Endothelial cell of umbilical vein (primary cell): ENCODE measurements around the gene MED12. TPM values are rescaled to one million over a fixed set of nuclear protein-coding genes. Genes with fewer than 3 reads are reported as not detected.

Experiments
- BruUV-seq: library from RNA; stranded (reverse); fragments of 400-500 nt; replicated peaks from 2 replicates; lab custom pipeline; 2021; lab: Mats Ljungman, UMichigan
- CTCF ChIA-PET: fragments of 300-600, 350-600 bp; sonication (Branson Sonifier 250); formaldehyde crosslinking; loops from one replicate; lab custom pipeline; 2021; ENCODE audit warnings: antibody characterized with exemption, inconsistent platforms; lab: Charles Lee
- POLR2A ChIA-PET: fragments of 300-600, 350-600 bp; sonication (Branson Sonifier 250); formaldehyde crosslinking; loops from one replicate; lab custom pipeline; 2021; ENCODE audit warnings: antibody characterized with exemption, inconsistent platforms; lab: Charles Lee
- DNase-seq: peaks from one replicate; pipeline ENCODE4 v3.0.0-alpha.2; 2011; ENCODE audit warnings: low read depth, low spot score
- FAIRE-seq: peaks from 2 replicates; lab custom pipeline; 2011; peaks lifted over from hg19 to GRCh38; lab: Jason Lieb, UNC
- H2AFZ ChIP-seq: 2 replicates; pipeline ENCODE4 v1.6.0; 2012; ENCODE audit warnings: low read depth, low read length, control low read depth, inconsistent platforms
- H3K27ac ChIP-seq: 2 replicates; pipeline ENCODE4 v1.5.1; 2011; ENCODE audit warnings: low read depth, mild to moderate bottlenecking, control low read depth, low read length, moderate library complexity; ENCODE audit not compliant: insufficient read depth
- H3K27me3 ChIP-seq, 2 experiments: 2 replicates each; pipeline versions ENCODE4 v1.6.0 to v1.6.1; 2011; ENCODE audit warnings: low read length in 2 of 2, mixed read lengths in 1 of 2; ENCODE audit not compliant: control insufficient read depth in 2 of 2, insufficient read depth in 2 of 2
- H3K36me3 ChIP-seq, 2 experiments: 2 replicates in 1 of 2; 3 replicates in 1 of 2; pipeline ENCODE4 v1.5.1; 2011; ENCODE audit warnings: low read length in 2 of 2, mild to moderate bottlenecking in 1 of 2, moderate library complexity in 1 of 2; ENCODE audit not compliant: control insufficient read depth in 2 of 2, insufficient read depth in 2 of 2; ENCODE audit errors: extremely low read depth in 1 of 2
- H3K4me1 ChIP-seq: 3 replicates; pipeline ENCODE4 v1.5.1; 2011; ENCODE audit warnings: mild to moderate bottlenecking, low read length; ENCODE audit not compliant: control insufficient read depth, insufficient read depth; ENCODE audit errors: extremely low read depth
- H3K4me2 ChIP-seq: 2 replicates; pipeline ENCODE4 v1.6.1; 2011; ENCODE audit warnings: low read length, control low read depth, mixed read lengths; ENCODE audit not compliant: insufficient read depth
- H3K4me3 ChIP-seq, 3 experiments: fragments of 200-600 bp in 1 of 3; sonication (generic), shearing (Covaris generic) in 1 of 3; replicated peaks in 1 of 3; 2 replicates each; pipeline ENCODE4 v1.5.1; 2011 to 2016; ENCODE audit warnings: control low read depth in 3 of 3, low read length in 3 of 3, mild to moderate bottlenecking in 2 of 3, inconsistent platforms in 1 of 3, low read depth in 1 of 3, moderate library complexity in 1 of 3; ENCODE audit not compliant: insufficient read depth in 1 of 3
- H3K79me2 ChIP-seq: 2 replicates; pipeline ENCODE4 v1.6.0; 2012; ENCODE audit warnings: low read length, inconsistent platforms; ENCODE audit not compliant: control insufficient read depth, insufficient read depth
- H3K9ac ChIP-seq: replicated peaks from 2 replicates; pipeline ENCODE3; 2011; ENCODE audit warnings: low read length, control low read depth; ENCODE audit not compliant: insufficient read depth; ENCODE audit errors: extremely low read depth
- H3K9me1 ChIP-seq: replicated peaks from 3 replicates; pipeline ENCODE4 v1.6.0; 2011; ENCODE audit warnings: mild to moderate bottlenecking, low read length; ENCODE audit not compliant: control insufficient read depth, insufficient read depth; ENCODE audit errors: extremely low read depth
- H3K9me3 ChIP-seq: replicated peaks from 2 replicates; pipeline ENCODE4 v1.5.1; 2012; ENCODE audit warnings: low read length, inconsistent platforms; ENCODE audit not compliant: control insufficient read depth, insufficient read depth
- H4K20me1 ChIP-seq: replicated peaks from 2 replicates; pipeline ENCODE3; 2011; ENCODE audit warnings: mild to moderate bottlenecking, low read length; ENCODE audit not compliant: control insufficient read depth, insufficient read depth; ENCODE audit errors: extremely low read depth
- EZH2 ChIP-seq: IDR thresholded peaks from 2 replicates; pipeline ENCODE4 v1.6.1; 2012; ENCODE audit warnings: borderline replicate concordance, low read depth, mild to moderate bottlenecking, moderate library complexity, low read length, inconsistent platforms; ENCODE audit not compliant: severe bottlenecking
- FOS ChIP-seq: IDR thresholded peaks from 2 replicates; pipeline ENCODE4 v1.6.1; 2011; ENCODE audit warnings: mild to moderate bottlenecking, low read length, moderate library complexity, borderline replicate concordance; ENCODE audit not compliant: insufficient read depth
- GATA2 ChIP-seq: IDR thresholded peaks from 2 replicates; pipeline ENCODE4 v1.7.0; 2011; ENCODE audit warnings: low read depth, mild to moderate bottlenecking, moderate library complexity, mixed read lengths, low read length; ENCODE audit not compliant: insufficient read length, insufficient read depth
- JUN ChIP-seq: IDR thresholded peaks from 2 replicates; pipeline ENCODE4 v1.6.1; 2011; ENCODE audit warnings: borderline replicate concordance, low read depth; ENCODE audit not compliant: insufficient read length, insufficient read depth
- MYC ChIP-seq: IDR thresholded peaks from one replicate; pipeline ENCODE4 v1.6.1; 2011; ENCODE audit warnings: mild to moderate bottlenecking, low read depth, low read length
- POLR2A ChIP-seq: IDR thresholded peaks from 2 replicates; pipeline ENCODE4 v1.6.1; 2012; ENCODE audit warnings: low read depth, mild to moderate bottlenecking, control low read depth, low read length
- POLR2AphosphoS5 ChIP-seq: IDR thresholded peaks from 2 replicates; pipeline ENCODE4 v1.6.1; 2012; ENCODE audit warnings: low read depth, mild to moderate bottlenecking, control low read depth, low read length, moderate library complexity; ENCODE audit not compliant: insufficient read depth
- dilution Hi-C: fragments of 300-500 bp; cut with MboI; formaldehyde crosslinking; loops from one replicate; pipeline ENCODE4 v1.15.0; 2019; ENCODE audit warnings: low sequenced_read_pairs; ENCODE audit not compliant: extremely low pct_ligation_motif_present
- intact Hi-C: fragments of 100-400 bp; cut with micrococcal nuclease; formaldehyde crosslinking; loops from one replicate; pipeline ENCODE4 v1.10.0; 2022
- polyA plus RNA-seq, 4 experiments: library from polyadenylated mRNA; depleted of rRNA in 3 of 4; stranded (reverse) in 3 of 4; unstranded in 1 of 4; fragments of >200 nt; gene quantifications; 2 replicates each; pipeline versions ENCODE4 v1.2.1 to v1.2.3, GENCODE V29; 2011 to 2012; ENCODE audit warnings: missing spikeins in 1 of 4
- total RNA-seq: library from RNA; stranded (reverse); gene quantifications from 2 replicates; pipeline ENCODE4 v1.2.3, GENCODE V29; 2021
- TF ChIP-seq, protein P1 (sequence below): IDR thresholded peaks from 2 replicates; pipeline ENCODE4 v1.6.1; 2011; ENCODE audit not compliant: insufficient read depth, insufficient read length
- TF ChIP-seq, protein P2 (sequence below), 2 donors: IDR thresholded peaks; 1 replicate in 1 of 2; 2 replicates in 1 of 2; pipeline ENCODE4 v1.5.1; 2011; ENCODE audit warnings: low read length in 2 of 2, mild to moderate bottlenecking in 2 of 2, moderate library complexity in 2 of 2, control low read depth in 1 of 2, inconsistent platforms in 1 of 2, low read depth in 1 of 2; ENCODE audit not compliant: insufficient read depth in 1 of 2; ENCODE audit errors: extremely low read depth in 1 of 2

The MED12 gene
- total and polyA plus RNA-seq, 2 donors (not counting 3 experiments of a cell fraction or from before 2014, with no cell fraction given), result 28.1 to 65.3 TPM

DNA sequence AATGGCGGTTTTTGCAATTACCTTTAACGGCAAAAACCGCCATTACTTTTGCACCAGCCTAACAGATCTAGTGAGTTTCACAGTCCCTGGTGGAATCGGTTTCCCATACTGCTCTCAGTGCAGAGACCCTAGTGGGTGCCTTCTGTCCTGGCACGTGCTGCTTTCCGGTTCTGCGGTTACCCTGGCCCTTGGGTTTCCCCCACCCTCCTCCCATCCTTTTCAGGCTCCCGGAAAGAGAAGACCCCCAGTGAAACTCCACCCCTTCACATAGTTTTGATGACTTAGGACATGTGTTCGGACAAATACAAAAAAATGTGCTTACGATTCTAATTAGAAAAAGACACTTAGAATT, 63.1 kb downstream of the MED12 start:
- peak overlapping the region; percentile 90 for H3K4me2 ChIP-seq
- intact Hi-C loops, result loop anchor here (5.0 kb wide), 1 partner anchor 186 kb away; the partner anchor contains the start of gene TAF1
- POLR2A ChIA-PET, result interaction anchor here (1.7 kb wide), 1 partner anchor 102 kb away, joined by 5 read pairs; the partner anchor contains the start of gene NONO
- H3K9ac ChIP-seq, result peak overlapping the region; percentile 56
- TF ChIP-seq POLR2A, result no peak
- no peak for TF ChIP-seq JUN
- TF ChIP-seq MYC, result no peak
- TF ChIP-seq EZH2, result no peak
- TF ChIP-seq, protein P1, sequence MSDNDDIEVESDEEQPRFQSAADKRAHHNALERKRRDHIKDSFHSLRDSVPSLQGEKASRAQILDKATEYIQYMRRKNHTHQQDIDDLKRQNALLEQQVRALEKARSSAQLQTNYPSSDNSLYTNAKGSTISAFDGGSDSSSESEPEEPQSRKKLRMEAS, result no peak
- TF ChIP-seq POLR2AphosphoS5, result no peak
- TF ChIP-seq, protein P2, sequence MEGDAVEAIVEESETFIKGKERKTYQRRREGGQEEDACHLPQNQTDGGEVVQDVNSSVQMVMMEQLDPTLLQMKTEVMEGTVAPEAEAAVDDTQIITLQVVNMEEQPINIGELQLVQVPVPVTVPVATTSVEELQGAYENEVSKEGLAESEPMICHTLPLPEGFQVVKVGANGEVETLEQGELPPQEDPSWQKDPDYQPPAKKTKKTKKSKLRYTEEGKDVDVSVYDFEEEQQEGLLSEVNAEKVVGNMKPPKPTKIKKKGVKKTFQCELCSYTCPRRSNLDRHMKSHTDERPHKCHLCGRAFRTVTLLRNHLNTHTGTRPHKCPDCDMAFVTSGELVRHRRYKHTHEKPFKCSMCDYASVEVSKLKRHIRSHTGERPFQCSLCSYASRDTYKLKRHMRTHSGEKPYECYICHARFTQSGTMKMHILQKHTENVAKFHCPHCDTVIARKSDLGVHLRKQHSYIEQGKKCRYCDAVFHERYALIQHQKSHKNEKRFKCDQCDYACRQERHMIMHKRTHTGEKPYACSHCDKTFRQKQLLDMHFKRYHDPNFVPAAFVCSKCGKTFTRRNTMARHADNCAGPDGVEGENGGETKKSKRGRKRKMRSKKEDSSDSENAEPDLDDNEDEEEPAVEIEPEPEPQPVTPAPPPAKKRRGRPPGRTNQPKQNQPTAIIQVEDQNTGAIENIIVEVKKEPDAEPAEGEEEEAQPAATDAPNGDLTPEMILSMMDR (IDR thresholded peaks at IDR 0.05; ENCODE audit: extremely low read depth in 1 of 2, insufficient read depth in 1 of 2, low read depth in 1 of 2, low read length in 2 of 2), result no peak
- TF ChIP-seq GATA2, result no peak
- no peak for TF ChIP-seq FOS
- peak overlapping the region; percentile 38 for H3K27ac ChIP-seq
- no peaks in the 10 kb centered on the region for H3K9me1 ChIP-seq
- DNase-seq (no peak), FAIRE-seq (no peak)
- H3K9me3 ChIP-seq, result no peaks in the 10 kb centered on the region
- H3K4me1 ChIP-seq, result peaks cover 7% of the 10 kb centered on the region
- H2AFZ ChIP-seq, result peak overlapping the region; percentile 81
- dilution Hi-C loops, result no loop called here
- CTCF ChIA-PET, result interaction anchor here (1.0 to 3.3 kb wide), 3 partner anchors 53 to 412 kb away, joined by 3 to 18 read pairs (median 7); no protein-coding TSS in a partner anchor
- H3K36me3 ChIP-seq, result no peaks in the 10 kb centered on the region
- no peaks in the 10 kb centered on the region for H3K27me3 ChIP-seq
- TSS peak; percentile 94 for BruUV-seq
- no peaks in the 10 kb centered on the region for H4K20me1 ChIP-seq
- peak overlapping the region in 2 of 3 experiments; percentile 33 to 55 for H3K4me3 ChIP-seq
- no peaks in the 10 kb centered on the region for H3K79me2 ChIP-seq
